Non-pigmented ciliary epithelial cell (primary cell): ENCODE measurements around the gene PGA3.
A peak's percentile ranks its signal among the peaks of the same experiment; 100 is the strongest.
"Not testable (repeated sequence)": the region's sequence is repeated elsewhere in the genome, so short reads cannot be mapped to it uniquely, and the experiment has no call there.

ENCODE experiments used
- DNase-seq: peaks from one replicate; pipeline ENCODE4 v3.0.0-alpha.2; 2010; ENCODE audit warnings: low read depth

The PGA3 gene

GRCh38 chr11:61250796-61251765 is 47.8 kb downstream of the PGA3 start:
- not testable (repeated sequence) for DNase-seq

- not testable (repeated sequence) for DNase-seq
These were observed 49.0 kb downstream of the PGA3 start for GRCh38 chr11:61252332-61252731.

- peak; percentile 9 for DNase-seq
These were observed 51.2 kb downstream of the PGA3 start for GRCh38 chr11:61254403-61255025.

GRCh38 chr11:61256710-61257482 is 53.6 kb downstream of the PGA3 start:
- no peak for DNase-seq

GRCh38 chr11:61258546-61258945 is 55.2 kb downstream of the PGA3 start:
- no peak for DNase-seq

- DNase-seq, result no peak
These were observed 56.0 kb downstream of the PGA3 start for GRCh38 chr11:61259363-61259762.
